HG02759 (cell line): ENCODE measurements around the gene GBA2.

ENCODE experiments used
- ATAC-seq: cut with Tn5 transposase; IDR thresholded peaks from one replicate; pipeline ENCODE4 v1.9.1; 2021; ENCODE audit warnings: mild to moderate bottlenecking, moderate library complexity; ENCODE audit not compliant: unreplicated experiment

The GBA2 gene

GRCh38 chr9:35696520-35697215, 52.4 kb downstream of the GBA2 start:
- peak; percentile 77 for ATAC-seq

DNA sequence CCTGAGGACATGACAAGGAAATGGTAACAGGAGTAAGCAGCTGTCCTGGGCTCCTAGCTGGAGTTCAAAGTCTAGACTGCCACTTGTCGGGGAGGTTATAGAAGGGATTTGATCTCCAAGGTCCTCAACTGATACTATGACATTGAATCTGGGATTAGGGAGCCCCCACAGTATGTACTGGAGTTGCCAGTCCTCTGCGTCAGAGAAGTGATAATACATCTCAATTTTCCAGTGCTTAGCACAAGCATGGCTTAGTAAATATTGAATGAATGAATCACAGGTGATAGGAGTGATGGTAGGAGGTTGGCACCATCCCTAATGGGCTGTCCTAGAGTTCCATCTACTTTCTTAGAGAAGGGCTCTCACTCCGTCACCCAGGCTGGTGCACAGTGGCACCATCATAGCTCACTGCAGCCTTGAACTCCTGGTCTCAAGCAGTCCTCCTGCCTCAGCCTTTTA, 53.1 kb downstream of the GBA2 start:
- ATAC-seq: no peak

- ATAC-seq: no peak
Observed at GRCh38 chr9:35691757-35692301, 57.2 kb downstream of the GBA2 start.

- no peak for ATAC-seq
Observed at GRCh38 chr9:35691334-35691650, 57.7 kb downstream of the GBA2 start.

GRCh38 chr9:35690614-35691333, 58.3 kb downstream of the GBA2 start:
- no peak for ATAC-seq

DNA sequence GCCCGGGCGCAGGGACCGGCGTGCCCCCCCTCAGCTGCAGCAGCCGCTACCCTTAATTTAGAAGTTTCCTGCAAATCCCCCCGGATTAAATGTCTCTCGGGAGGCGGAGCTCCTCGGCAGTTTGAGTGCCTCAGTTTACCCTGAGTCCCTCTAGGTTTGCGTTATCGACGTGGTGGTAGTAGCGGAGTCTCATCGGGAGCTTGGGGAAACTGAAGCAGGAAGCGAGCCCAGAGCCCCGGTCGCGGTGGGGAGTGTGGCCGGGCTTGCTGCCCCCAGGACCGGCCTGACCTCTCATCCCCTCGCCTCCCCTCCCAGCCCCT, 58.8 kb downstream of the GBA2 start:
- no peak for ATAC-seq

DNA sequence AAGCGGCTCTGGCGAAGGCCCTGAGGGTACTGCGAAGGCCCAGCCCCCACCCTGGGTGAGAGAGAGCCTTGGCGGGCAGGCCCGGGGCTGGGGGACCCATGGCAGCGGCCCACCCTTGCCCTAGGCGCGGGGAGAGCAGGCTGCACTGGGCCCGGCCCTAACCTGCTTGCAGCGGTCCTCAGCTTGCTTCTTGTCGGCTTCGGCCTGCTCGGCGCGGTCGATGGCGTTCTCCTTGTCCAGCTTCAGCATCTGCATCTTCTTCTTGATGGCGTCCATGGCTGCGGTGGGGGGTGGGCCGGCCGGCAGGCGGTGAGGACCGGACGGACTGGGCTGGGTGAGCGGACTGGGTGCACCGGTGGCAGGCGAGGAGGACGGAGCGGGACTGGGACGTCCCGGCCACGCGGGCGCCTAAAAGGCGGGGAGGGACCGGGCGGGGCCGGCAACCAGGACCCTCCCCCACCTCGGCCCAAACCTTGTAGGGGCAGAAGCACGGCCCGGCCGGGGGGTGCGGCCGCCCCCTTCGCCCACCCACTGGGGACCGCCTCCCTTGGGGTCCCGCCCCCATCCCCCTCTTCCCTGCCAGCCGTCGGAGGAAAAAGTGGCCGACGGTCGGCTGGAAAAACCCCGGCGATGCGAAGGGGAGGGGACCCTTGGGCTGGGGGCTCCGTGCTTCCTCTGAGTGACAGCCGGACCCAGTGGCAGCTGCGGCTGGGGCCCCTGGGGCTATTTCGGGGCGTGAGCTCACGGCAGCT, 59.3 kb downstream of the GBA2 start, which contains the start of gene TPM2:
TPM2 (minus strand) TSS at position 384 of the 752 bp plus-strand sequence; CDS start at position 276, 108 bp downstream.
- no peak for ATAC-seq

GRCh38 chr9:35688558-35689541, 60.2 kb downstream of the GBA2 start:
- no peak for ATAC-seq

GRCh38 chr9:35687972-35688557, 61.0 kb downstream of the GBA2 start:
- ATAC-seq: no peak

DNA sequence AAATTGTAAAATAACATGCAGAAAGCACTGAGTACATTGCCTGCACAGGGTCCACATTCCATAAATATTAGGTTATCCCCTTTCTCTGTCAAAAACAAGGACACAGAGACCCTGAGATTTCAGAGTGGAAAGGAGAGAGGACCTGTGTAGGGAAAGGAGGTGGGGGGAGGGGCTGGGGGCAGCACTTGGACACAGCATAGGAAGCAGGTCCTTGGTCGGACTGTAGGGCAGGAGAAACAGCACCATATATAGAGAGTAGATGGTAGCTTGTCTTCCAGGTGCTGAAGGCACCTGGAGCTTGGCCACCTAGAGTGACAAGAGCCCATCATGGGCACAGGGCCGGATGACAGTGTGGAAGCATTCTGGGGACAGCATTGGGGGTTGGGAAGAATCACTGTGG, 61.7 kb downstream of the GBA2 start:
- ATAC-seq: no peak
